ENCODE data around the gene BTBD8. TPM values are rescaled to one million over a fixed set of nuclear protein-coding genes. Genes with fewer than 3 reads are reported as not detected.

Gene BTBD8
- polyA plus RNA-seq, 6 donors from 2014 or later, result 0.25 to 0.79 (median 0.50) TPM; not detected in 1

- no peak overlapping the region for H3K27ac Mint-ChIP-seq
- H3K4me1 Mint-ChIP-seq, result no peaks in the 10 kb centered on the region
- H3K27me3 Mint-ChIP-seq, result no peaks in the 10 kb centered on the region
- H3K4me3 Mint-ChIP-seq, result no peak overlapping the region
- no peaks in the 10 kb centered on the region for H3K36me3 Mint-ChIP-seq
- DNase-seq, result no peak
- no peaks in the 10 kb centered on the region for H3K9me3 Mint-ChIP-seq
- no peak for ATAC-seq (ENCODE audit: low read depth in 2 of 2)
Observed at GRCh38 chr1:92169214-92170005, 89.3 kb downstream of the BTBD8 start.

- peaks cover 0 to 8% (median 0%) of the 10 kb centered on the region in 3 donors for H3K27me3 Mint-ChIP-seq
- DNase-seq, result no peak
- no peaks in the 10 kb centered on the region for H3K4me1 Mint-ChIP-seq
- H3K4me3 Mint-ChIP-seq, result no peak overlapping the region
- no peak overlapping the region for H3K27ac Mint-ChIP-seq
- ATAC-seq (ENCODE audit: low read depth in 2 of 2), result no peak
- H3K36me3 Mint-ChIP-seq, result no peaks in the 10 kb centered on the region
- peaks cover 0 to 5% (median 0%) of the 10 kb centered on the region in 7 donors for H3K9me3 Mint-ChIP-seq
Observed at GRCh38 chr1:92184632-92185031, 104.5 kb downstream of the BTBD8 start.

GRCh38 chr1:92186081-92186480 lies 105.9 kb downstream of the BTBD8 start:
- ATAC-seq (ENCODE audit: low read depth in 2 of 2) (no peak), DNase-seq (no peak)
- H3K4me3 Mint-ChIP-seq, result no peak overlapping the region
- H3K27me3 Mint-ChIP-seq, result peaks cover 0 to 8% (median 0%) of the 10 kb centered on the region in 3 donors
- no peaks in the 10 kb centered on the region for H3K4me1 Mint-ChIP-seq
- H3K36me3 Mint-ChIP-seq, result no peaks in the 10 kb centered on the region
- H3K9me3 Mint-ChIP-seq, result peaks cover 0 to 5% (median 0%) of the 10 kb centered on the region in 7 donors
- H3K27ac Mint-ChIP-seq, result no peak overlapping the region

GRCh38 chr1:92188436-92189255 lies 108.5 kb downstream of the BTBD8 start:
- Mint-ChIP-seq H3K4me3 (no peak overlapping the region), H3K36me3 (no peaks in the 10 kb centered on the region), H3K27me3 (peaks cover 0 to 10% (median 8%) of the 10 kb centered on the region in 3 donors), H3K27ac (peak overlapping the region in 1 of 6 donors; percentile 37), H3K9me3 (peaks cover 0 to 5% (median 0%) of the 10 kb centered on the region in 7 donors), H3K4me1 (no peaks in the 10 kb centered on the region)
- DNase-seq, result no peak
- no peak for ATAC-seq (ENCODE audit: low read depth in 2 of 2)

GRCh38 chr1:92191726-92192125 lies 111.6 kb downstream of the BTBD8 start:
- H3K4me1 Mint-ChIP-seq, result no peaks in the 10 kb centered on the region
- ATAC-seq (ENCODE audit: low read depth in 2 of 2) (no peak), DNase-seq (no peak)
- no peak overlapping the region for H3K27ac Mint-ChIP-seq
- peaks cover 0 to 10% (median 8%) of the 10 kb centered on the region in 3 donors for H3K27me3 Mint-ChIP-seq
- H3K4me3 Mint-ChIP-seq, result no peak overlapping the region
- no peaks in the 10 kb centered on the region for H3K36me3 Mint-ChIP-seq
- H3K9me3 Mint-ChIP-seq, result peaks cover 0 to 5% (median 0%) of the 10 kb centered on the region in 7 donors

- ATAC-seq (ENCODE audit: low read depth in 2 of 2) (no peak), DNase-seq (no peak)
- peaks cover 0 to 5% (median 0%) of the 10 kb centered on the region in 7 donors for H3K9me3 Mint-ChIP-seq
- H3K36me3 Mint-ChIP-seq, result no peaks in the 10 kb centered on the region
- no peak overlapping the region for H3K27ac Mint-ChIP-seq
- H3K27me3 Mint-ChIP-seq, result peaks cover 0 to 10% (median 8%) of the 10 kb centered on the region in 3 donors
- no peaks in the 10 kb centered on the region for H3K4me1 Mint-ChIP-seq
- H3K4me3 Mint-ChIP-seq, result no peak overlapping the region
Observed at GRCh38 chr1:92192246-92192645, 112.1 kb downstream of the BTBD8 start.

GRCh38 chr1:92194511-92194910 lies 114.4 kb downstream of the BTBD8 start:
- H3K9me3 Mint-ChIP-seq, result no peaks in the 10 kb centered on the region
- ATAC-seq (ENCODE audit: low read depth in 2 of 2), result no peak
- no peak for DNase-seq
- H3K4me3 Mint-ChIP-seq, result no peak overlapping the region
- no peaks in the 10 kb centered on the region for H3K36me3 Mint-ChIP-seq
- H3K27me3 Mint-ChIP-seq, result peaks cover 0 to 10% (median 0%) of the 10 kb centered on the region in 3 donors
- H3K4me1 Mint-ChIP-seq, result no peaks in the 10 kb centered on the region
- H3K27ac Mint-ChIP-seq, result no peak overlapping the region

- H3K27me3 Mint-ChIP-seq, result no peaks in the 10 kb centered on the region
- DNase-seq (no peak), ATAC-seq (ENCODE audit: low read depth in 2 of 2) (no peak)
- peak overlapping the region in 1 of 6 donors; percentile 51 for H3K27ac Mint-ChIP-seq
- no peaks in the 10 kb centered on the region for H3K36me3 Mint-ChIP-seq
- H3K4me1 Mint-ChIP-seq, result no peaks in the 10 kb centered on the region
- H3K9me3 Mint-ChIP-seq, result peaks cover 0 to 11% (median 0%) of the 10 kb centered on the region in 7 donors
- H3K4me3 Mint-ChIP-seq, result no peak overlapping the region
Observed at GRCh38 chr1:92201973-92202372, 121.8 kb downstream of the BTBD8 start.

GRCh38 chr1:92203105-92203504 lies 123.0 kb downstream of the BTBD8 start:
- no peak overlapping the region for H3K4me3 Mint-ChIP-seq
- H3K4me1 Mint-ChIP-seq, result no peaks in the 10 kb centered on the region

GRCh38 chr1:92210701-92211100 lies 130.6 kb downstream of the BTBD8 start:
- H3K4me3 Mint-ChIP-seq, result no peak overlapping the region
- ATAC-seq (ENCODE audit: low read depth in 2 of 2), result no peak
- H3K27ac Mint-ChIP-seq, result no peak overlapping the region

More at GRCh38 chr1:92203105-92203504, 123.0 kb downstream of the BTBD8 start:
- ATAC-seq (ENCODE audit: low read depth in 2 of 2), result no peak
- H3K27ac Mint-ChIP-seq, result no peak overlapping the region
- H3K36me3 Mint-ChIP-seq, result no peaks in the 10 kb centered on the region
- DNase-seq, result no peak
- peaks cover 0 to 20% (median 0%) of the 10 kb centered on the region in 7 donors for H3K9me3 Mint-ChIP-seq
- H3K27me3 Mint-ChIP-seq, result no peaks in the 10 kb centered on the region

GRCh38 chr1:92211166-92211565 lies 131.0 kb downstream of the BTBD8 start:
- Mint-ChIP-seq H3K4me3 (no peak overlapping the region), H3K27me3 (peaks cover 0 to 7% (median 4%) of the 10 kb centered on the region in 3 donors), H3K27ac (no peak overlapping the region), H3K4me1 (no peaks in the 10 kb centered on the region), H3K9me3 (peaks cover 0 to 17% (median 0%) of the 10 kb centered on the region in 7 donors), H3K36me3 (peaks cover 0 to 4% of the 10 kb centered on the region in 2 donors)
- ATAC-seq (ENCODE audit: low read depth in 2 of 2) (no peak), DNase-seq (no peak)

More at GRCh38 chr1:92210701-92211100, 130.6 kb downstream of the BTBD8 start:
- H3K4me1 Mint-ChIP-seq, result no peaks in the 10 kb centered on the region
- H3K9me3 Mint-ChIP-seq, result peaks cover 0 to 20% (median 0%) of the 10 kb centered on the region in 7 donors
- peaks cover 0 to 4% of the 10 kb centered on the region in 2 donors for H3K36me3 Mint-ChIP-seq
- DNase-seq, result no peak
- H3K27me3 Mint-ChIP-seq, result peaks cover 0 to 7% (median 4%) of the 10 kb centered on the region in 3 donors

GRCh38 chr1:92217721-92218120 lies 137.6 kb downstream of the BTBD8 start, which contains the start of gene C1orf146:
Gene C1orf146 (plus strand): TSS chr1:92217915. CDS start chr1:92231421, 13,506 bp downstream.
- Mint-ChIP-seq H3K27ac (no peak within 1 kb of the TSS), H3K9me3 (peaks cover 0 to 7% (median 0%) of the 10 kb centered on the region in 7 donors), H3K4me1 (no peaks in the 10 kb centered on the region), H3K36me3 (peaks cover 0 to 4% of the 10 kb centered on the region in 2 donors), H3K27me3 (peaks cover 0 to 6% (median 0%) of the 10 kb centered on the region in 3 donors), H3K4me3 (no peak within 1 kb of the TSS)
- no peak for DNase-seq
- no peak for ATAC-seq (ENCODE audit: low read depth in 2 of 2)

GRCh38 chr1:92218559-92218958 lies 138.4 kb downstream of the BTBD8 start:
- DNase-seq, result no peak
- Mint-ChIP-seq H3K4me3 (no peak overlapping the region), H3K9me3 (peaks cover 0 to 11% (median 0%) of the 10 kb centered on the region in 7 donors), H3K36me3 (peaks cover 0 to 4% of the 10 kb centered on the region in 2 donors), H3K4me1 (no peaks in the 10 kb centered on the region), H3K27me3 (peaks cover 0 to 6% (median 0%) of the 10 kb centered on the region in 3 donors), H3K27ac (no peak overlapping the region)
- ATAC-seq (ENCODE audit: low read depth in 2 of 2), result no peak

Data from naive B cell (primary cell).